OCI-LY7 (cell line): ENCODE measurements around the gene WDR49. TPM values are rescaled to one million over a fixed set of nuclear protein-coding genes. Genes with fewer than 3 reads are reported as not detected.

ENCODE experiments used
- BruUV-seq: library from RNA; stranded (reverse); fragments of 400-500 nt; replicated peaks from 2 replicates; lab custom pipeline; 2021; lab: Mats Ljungman, UMichigan
- CTCF ChIA-PET: fragments of 300-600 bp; sonication (Branson Sonifier 250); formaldehyde crosslinking; loops from one replicate; lab custom pipeline; 2022; ENCODE audit warnings: antibody characterized with exemption; ENCODE audit not compliant: unreplicated experiment; lab: Charles Lee
- POLR2A ChIA-PET: fragments of 300-600 bp; sonication (Branson Sonifier 250); formaldehyde crosslinking; loops from one replicate; lab custom pipeline; 2022; ENCODE audit warnings: antibody characterized with exemption; lab: Charles Lee
- DNase-seq: peaks from one replicate; pipeline ENCODE4 v3.0.0-alpha.2; 2015; ENCODE audit warnings: low spot score
- H2AFZ ChIP-seq: fragments of 200-600 bp; sonication (generic), shearing (Covaris generic); 2 replicates; pipeline ENCODE4 v1.6.1; 2014; ENCODE audit warnings: mild to moderate bottlenecking, antibody characterized with exemption, low read length, moderate library complexity
- H3K27ac ChIP-seq: fragments of 200-600 bp; sonication (generic); 2 replicates; pipeline ENCODE4 v1.5.1; 2014; ENCODE audit warnings: mixed run types, low read depth, mild to moderate bottlenecking, moderate library complexity, low read length, inconsistent platforms; ENCODE audit not compliant: poor library complexity, severe bottlenecking
- H3K36me3 ChIP-seq: fragments of 200-600 bp; sonication (generic); 2 replicates; pipeline ENCODE4 v1.6.1; 2014; ENCODE audit warnings: mild to moderate bottlenecking, antibody characterized with exemption, low read length, moderate library complexity, mixed read lengths; ENCODE audit not compliant: insufficient read depth
- H3K4me1 ChIP-seq: fragments of 200-600 bp; sonication (generic); 2 replicates; pipeline ENCODE4 v1.5.1; 2014; ENCODE audit warnings: mild to moderate bottlenecking, low read length; ENCODE audit not compliant: insufficient read depth, poor library complexity, severe bottlenecking
- H3K4me2 ChIP-seq: fragments of 200-600 bp; sonication (generic); 2 replicates; pipeline ENCODE4 v1.6.1; 2014; ENCODE audit warnings: mild to moderate bottlenecking, low read length
- H3K4me3 ChIP-seq: fragments of 200-600 bp; sonication (generic); 2 replicates; pipeline ENCODE4 v1.5.1; 2014; ENCODE audit warnings: mild to moderate bottlenecking, low read depth, low read length; ENCODE audit not compliant: poor library complexity, severe bottlenecking
- H3K79me2 ChIP-seq: fragments of 200-600 bp; sonication (generic); 2 replicates; pipeline ENCODE4 v1.6.1; 2016; ENCODE audit warnings: low read depth, mild to moderate bottlenecking, low read length, moderate library complexity, mixed read lengths; ENCODE audit not compliant: insufficient read depth
- H3K9me2 ChIP-seq: fragments of 200-600 bp; sonication (generic); 2 replicates; pipeline ENCODE4 v1.6.1; 2016; ENCODE audit warnings: mild to moderate bottlenecking, low read length, mixed read lengths; ENCODE audit not compliant: insufficient read depth
- H3K9me3 ChIP-seq: fragments of 200-600 bp; sonication (generic); 2 replicates; pipeline ENCODE4 v1.6.1; 2014; ENCODE audit warnings: mild to moderate bottlenecking, mixed run types, low read length, mixed read lengths
- H4K20me1 ChIP-seq: fragments of 200-600 bp; sonication (generic); 2 replicates; pipeline ENCODE4 v1.6.1; 2014; ENCODE audit warnings: mild to moderate bottlenecking, antibody characterized with exemption, low read length, moderate library complexity, mixed read lengths; ENCODE audit not compliant: insufficient read depth
- CTCF ChIP-seq: fragments of 200-600 bp; sonication (generic); conservative IDR thresholded peaks from 2 replicates; pipeline ENCODE4 v1.5.1; 2014; ENCODE audit warnings: mild to moderate bottlenecking, antibody characterized with exemption, low read length, moderate library complexity, mixed read lengths
- EZH2phosphoT487 ChIP-seq: fragments of 200-600 bp; sonication (generic); IDR thresholded peaks from 2 replicates; pipeline ENCODE4 v1.6.1; 2018; ENCODE audit warnings: low read depth, borderline replicate concordance, mild to moderate bottlenecking, mixed run types, antibody characterized with exemption, low read length, moderate library complexity, mixed read lengths
- intact Hi-C: fragments of 100-400 bp; cut with micrococcal nuclease; formaldehyde crosslinking; loops from one replicate; pipeline ENCODE4 v1.10.0; 2022; ENCODE audit not compliant: unreplicated experiment
- total RNA-seq, 2 experiments: library from RNA; depleted of rRNA in 1 of 2; stranded (reverse); fragments of >200 nt in 1 of 2; shearing (Covaris generic) in 1 of 2; gene quantifications; 2 replicates each; pipeline ENCODE4 v1.2.3, GENCODE V29; 2014 to 2022

The WDR49 gene
- total RNA-seq, 2 experiments from 2014 or later: not detected

DNA sequence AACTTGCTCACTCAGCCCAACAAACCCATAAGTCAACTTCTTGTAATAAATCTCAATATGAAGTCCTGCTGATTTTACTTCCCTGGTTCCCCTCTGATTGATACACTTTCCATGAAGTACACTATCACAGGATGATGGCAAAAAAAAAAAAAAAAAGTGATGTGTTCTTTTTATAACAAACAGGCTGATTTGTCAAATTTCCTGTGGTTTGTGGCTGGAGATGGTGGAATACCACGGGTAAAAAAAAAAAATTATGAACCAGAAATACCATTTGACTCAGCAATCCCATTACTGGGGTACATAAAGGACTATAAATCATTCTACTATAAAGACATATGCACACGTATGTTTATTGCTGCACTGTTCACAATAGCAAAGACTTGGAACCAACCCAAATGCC is 169.2 kb downstream of the WDR49 start:
- ChIA-PET POLR2A (no interaction called here), CTCF (no interaction called here)
- no peaks in the 10 kb centered on the region for H3K9me2 ChIP-seq
- intact Hi-C loops: no loop called here
- no TSS peak for BruUV-seq
- TF ChIP-seq EZH2phosphoT487 (no peak), CTCF (no peak)
- H4K20me1 ChIP-seq: no peaks in the 10 kb centered on the region
- H3K36me3 ChIP-seq: no peaks in the 10 kb centered on the region
- H2AFZ ChIP-seq: no peak overlapping the region
- no peaks in the 10 kb centered on the region for H3K4me1 ChIP-seq
- no peak overlapping the region for H3K27ac ChIP-seq
- no peak overlapping the region for H3K4me2 ChIP-seq
- no peak overlapping the region for H3K4me3 ChIP-seq
- no peaks in the 10 kb centered on the region for H3K9me3 ChIP-seq
- no peak for DNase-seq
- no peaks in the 10 kb centered on the region for H3K79me2 ChIP-seq

DNA sequence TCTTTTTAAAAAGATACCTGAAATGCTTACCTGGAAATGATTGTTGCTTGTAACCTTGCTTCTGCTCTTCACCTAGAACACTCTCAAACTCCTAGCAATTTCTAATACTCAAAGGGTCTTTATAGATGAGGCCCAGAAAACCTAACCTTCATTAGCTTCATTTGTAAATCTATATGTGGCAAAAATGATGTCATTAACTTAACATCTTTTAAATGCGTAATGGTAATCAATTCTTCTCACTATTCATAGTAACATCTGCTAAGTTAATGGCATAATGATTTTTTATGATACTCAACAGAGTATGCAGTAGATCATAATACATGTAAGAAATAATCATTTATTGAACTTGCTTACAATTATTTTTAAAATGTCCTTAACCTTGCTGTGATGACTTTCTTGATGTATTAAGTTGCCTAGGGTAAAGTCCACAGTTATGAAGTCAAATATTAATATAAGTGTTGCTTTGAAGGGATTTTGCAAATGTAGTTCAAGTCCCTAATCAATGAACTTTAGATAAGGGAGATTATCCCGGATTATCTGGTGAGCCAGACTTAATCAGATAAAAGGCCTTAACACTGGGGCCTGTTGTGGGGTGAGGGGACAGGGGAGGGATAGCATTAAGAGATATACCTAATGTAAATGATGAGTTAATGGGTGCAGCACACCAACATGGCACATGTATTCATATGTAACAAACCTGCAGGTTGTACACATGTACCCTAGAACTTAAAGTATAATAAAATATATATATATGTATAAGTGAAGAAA is 169.8 kb downstream of the WDR49 start:
- no peaks in the 10 kb centered on the region for H4K20me1 ChIP-seq
- no peaks in the 10 kb centered on the region for H3K36me3 ChIP-seq
- no peak for DNase-seq
- H3K9me3 ChIP-seq: no peaks in the 10 kb centered on the region
- ChIA-PET POLR2A (interaction anchor here (0.7 kb wide), 1 partner anchor 119 kb away, joined by 3 read pairs; no protein-coding TSS in a partner anchor), CTCF (no interaction called here)
- H2AFZ ChIP-seq: no peak overlapping the region
- H3K4me1 ChIP-seq: no peaks in the 10 kb centered on the region
- H3K79me2 ChIP-seq: no peaks in the 10 kb centered on the region
- H3K4me2 ChIP-seq: no peak overlapping the region
- no peaks in the 10 kb centered on the region for H3K9me2 ChIP-seq
- BruUV-seq: no TSS peak
- intact Hi-C loops: no loop called here
- no peak overlapping the region for H3K27ac ChIP-seq
- TF ChIP-seq CTCF (no peak), EZH2phosphoT487 (no peak)
- H3K4me3 ChIP-seq: no peak overlapping the region

- H3K9me2 ChIP-seq: no peaks in the 10 kb centered on the region
- H2AFZ ChIP-seq: no peak overlapping the region
- no peak overlapping the region for H3K4me2 ChIP-seq
- intact Hi-C loops: no loop called here
- H3K4me1 ChIP-seq: no peaks in the 10 kb centered on the region
- ChIA-PET CTCF (no interaction called here), POLR2A (interaction anchor here (0.9 kb wide), 1 partner anchor 122 kb away, joined by 3 read pairs; no protein-coding TSS in a partner anchor)
- H4K20me1 ChIP-seq: no peaks in the 10 kb centered on the region
- no peak for DNase-seq
- no peak overlapping the region for H3K4me3 ChIP-seq
- no peak overlapping the region for H3K27ac ChIP-seq
- BruUV-seq: no TSS peak
- H3K36me3 ChIP-seq: no peaks in the 10 kb centered on the region
- TF ChIP-seq EZH2phosphoT487 (no peak), CTCF (no peak)
- no peaks in the 10 kb centered on the region for H3K79me2 ChIP-seq
- H3K9me3 ChIP-seq: no peaks in the 10 kb centered on the region
Observed at GRCh38 chr3:167481164-167481563, 172.6 kb downstream of the WDR49 start.
